SK-N-SH treated with all-trans-retinoic acid at 6 μM for 48 hours (cell line): ENCODE measurements around the gene LGI2.

Source experiments
- ARNTL ChIP-seq: fragments of 450-650 bp; formaldehyde crosslinking; IDR thresholded peaks from 2 replicates; pipeline ENCODE4 v1.5.0; 2020; ENCODE audit warnings: low read depth, mild to moderate bottlenecking, moderate library complexity, borderline replicate concordance
- CSRNP3 ChIP-seq: fragments of 250-450 bp; sonication (Bioruptor Pico); IDR thresholded peaks from 2 replicates; pipeline ENCODE4 v1.5.1; 2021; ENCODE audit warnings: mild to moderate bottlenecking, moderate library complexity
- ESRRG ChIP-seq: fragments of 250-450 bp; sonication (Bioruptor Pico); IDR thresholded peaks from 2 replicates; pipeline ENCODE4 v1.6.1; 2021; ENCODE audit warnings: mild to moderate bottlenecking
- OSR1 ChIP-seq: fragments of 250-450 bp; sonication (Bioruptor Pico); IDR thresholded peaks from 2 replicates; pipeline ENCODE4 v1.8.0; 2022; ENCODE audit warnings: moderate library complexity, mild to moderate bottlenecking, inconsistent platforms
- PATZ1 ChIP-seq: fragments of 250-450 bp; sonication (Bioruptor Pico); IDR thresholded peaks from 2 replicates; pipeline ENCODE4 v1.8.0; 2020; ENCODE audit warnings: mild to moderate bottlenecking, moderate library complexity, borderline replicate concordance
- PPARA ChIP-seq: fragments of 250-450 bp; sonication (Bioruptor Pico); IDR thresholded peaks from 2 replicates; pipeline ENCODE4 v1.5.0; 2020; ENCODE audit warnings: mild to moderate bottlenecking, borderline replicate concordance
- RARB ChIP-seq: fragments of 250-450 bp; sonication (Bioruptor Pico); IDR thresholded peaks from 2 replicates; pipeline ENCODE4 v1.8.0; 2021; ENCODE audit warnings: mild to moderate bottlenecking, moderate library complexity
- ZFP3 ChIP-seq: fragments of 250-450 bp; sonication (Bioruptor Pico); IDR thresholded peaks from 2 replicates; pipeline ENCODE4 v1.5.0; 2020; ENCODE audit warnings: mild to moderate bottlenecking, moderate library complexity
- ZNF70 ChIP-seq: fragments of 450-650 bp; formaldehyde crosslinking; IDR thresholded peaks from 2 replicates; pipeline ENCODE4 v1.5.0; 2020; ENCODE audit warnings: mild to moderate bottlenecking, moderate library complexity
- TF ChIP-seq, protein P1 (sequence below): fragments of 250-450 bp; sonication (Bioruptor Pico); IDR thresholded peaks from 2 replicates; pipeline ENCODE4 v1.5.1; 2020; ENCODE audit warnings: low read depth, mild to moderate bottlenecking, moderate library complexity
- TF ChIP-seq, protein P2 (sequence below): fragments of 250-450 bp; sonication (Bioruptor Pico); IDR thresholded peaks from 2 replicates; pipeline ENCODE4 v1.5.0; 2020; ENCODE audit warnings: mild to moderate bottlenecking, moderate library complexity

GRCh38 chr4:25021216-25021615, 9.5 kb downstream of the LGI2 start:
- TF ChIP-seq ZNF70 (CRISPR knock-in tag) (no peak), PPARA (CRISPR knock-in tag) (no peak), ESRRG (no peak), OSR1 (no peak), CSRNP3 (CRISPR knock-in tag) (no peak), ARNTL (CRISPR knock-in tag) (no peak), PATZ1 (no peak), RARB (CRISPR knock-in tag) (no peak), ZFP3 (CRISPR knock-in tag) (no peak)
- TF ChIP-seq, protein P1, sequence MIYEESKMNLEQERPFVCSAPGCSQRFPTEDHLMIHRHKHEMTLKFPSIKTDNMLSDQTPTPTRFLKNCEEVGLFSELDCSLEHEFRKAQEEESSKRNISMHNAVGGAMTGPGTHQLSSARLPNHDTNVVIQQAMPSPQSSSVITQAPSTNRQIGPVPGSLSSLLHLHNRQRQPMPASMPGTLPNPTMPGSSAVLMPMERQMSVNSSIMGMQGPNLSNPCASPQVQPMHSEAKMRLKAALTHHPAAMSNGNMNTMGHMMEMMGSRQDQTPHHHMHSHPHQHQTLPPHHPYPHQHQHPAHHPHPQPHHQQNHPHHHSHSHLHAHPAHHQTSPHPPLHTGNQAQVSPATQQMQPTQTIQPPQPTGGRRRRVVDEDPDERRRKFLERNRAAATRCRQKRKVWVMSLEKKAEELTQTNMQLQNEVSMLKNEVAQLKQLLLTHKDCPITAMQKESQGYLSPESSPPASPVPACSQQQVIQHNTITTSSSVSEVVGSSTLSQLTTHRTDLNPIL (CRISPR knock-in tag), result no peak
- TF ChIP-seq, protein P2, sequence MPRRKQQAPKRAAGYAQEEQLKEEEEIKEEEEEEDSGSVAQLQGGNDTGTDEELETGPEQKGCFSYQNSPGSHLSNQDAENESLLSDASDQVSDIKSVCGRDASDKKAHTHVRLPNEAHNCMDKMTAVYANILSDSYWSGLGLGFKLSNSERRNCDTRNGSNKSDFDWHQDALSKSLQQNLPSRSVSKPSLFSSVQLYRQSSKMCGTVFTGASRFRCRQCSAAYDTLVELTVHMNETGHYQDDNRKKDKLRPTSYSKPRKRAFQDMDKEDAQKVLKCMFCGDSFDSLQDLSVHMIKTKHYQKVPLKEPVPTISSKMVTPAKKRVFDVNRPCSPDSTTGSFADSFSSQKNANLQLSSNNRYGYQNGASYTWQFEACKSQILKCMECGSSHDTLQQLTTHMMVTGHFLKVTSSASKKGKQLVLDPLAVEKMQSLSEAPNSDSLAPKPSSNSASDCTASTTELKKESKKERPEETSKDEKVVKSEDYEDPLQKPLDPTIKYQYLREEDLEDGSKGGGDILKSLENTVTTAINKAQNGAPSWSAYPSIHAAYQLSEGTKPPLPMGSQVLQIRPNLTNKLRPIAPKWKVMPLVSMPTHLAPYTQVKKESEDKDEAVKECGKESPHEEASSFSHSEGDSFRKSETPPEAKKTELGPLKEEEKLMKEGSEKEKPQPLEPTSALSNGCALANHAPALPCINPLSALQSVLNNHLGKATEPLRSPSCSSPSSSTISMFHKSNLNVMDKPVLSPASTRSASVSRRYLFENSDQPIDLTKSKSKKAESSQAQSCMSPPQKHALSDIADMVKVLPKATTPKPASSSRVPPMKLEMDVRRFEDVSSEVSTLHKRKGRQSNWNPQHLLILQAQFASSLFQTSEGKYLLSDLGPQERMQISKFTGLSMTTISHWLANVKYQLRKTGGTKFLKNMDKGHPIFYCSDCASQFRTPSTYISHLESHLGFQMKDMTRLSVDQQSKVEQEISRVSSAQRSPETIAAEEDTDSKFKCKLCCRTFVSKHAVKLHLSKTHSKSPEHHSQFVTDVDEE, result no peak
